Stimulated activated CD4-positive, alpha-beta T cell treated with anti-CD3 and anti-CD28 coated beads, Interleukin-12 subunit alpha, Interleukin-12 subunit beta, amount 100 ng/mL, for 24 hours (primary cell): ENCODE data around the gene DHRS1.
"Not testable (repeated sequence)": the region's sequence is repeated elsewhere in the genome, so short reads cannot be mapped to it uniquely, and the experiment has no call there.

ENCODE experiments used
- DNase-seq, 2 experiments: peaks; one replicate each; pipeline ENCODE4 v3.0.0-alpha.2; 2020; ENCODE audit warnings: low read depth in 2 of 2

Gene DHRS1

DNA sequence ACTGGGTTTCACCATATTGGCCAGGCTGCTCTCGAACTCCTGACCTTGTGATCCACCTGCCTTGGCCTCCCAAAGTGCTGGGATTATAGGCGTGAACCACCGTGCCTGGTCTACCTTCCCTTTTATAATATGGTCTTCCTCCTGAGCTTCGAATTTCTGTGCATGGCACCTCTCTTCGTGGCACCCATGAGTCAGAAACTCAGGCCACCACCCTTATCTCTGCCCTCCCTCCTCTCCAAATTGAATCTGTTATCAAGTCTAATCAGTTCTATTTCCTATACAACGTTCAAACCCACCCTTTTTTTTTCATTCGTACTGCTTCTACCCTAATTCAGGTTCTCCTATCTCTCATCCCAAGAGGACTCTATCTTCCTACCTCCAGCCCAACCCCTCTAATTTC lies 52.2 kb downstream of the DHRS1 start:
- DNase-seq, result no peak

DNA sequence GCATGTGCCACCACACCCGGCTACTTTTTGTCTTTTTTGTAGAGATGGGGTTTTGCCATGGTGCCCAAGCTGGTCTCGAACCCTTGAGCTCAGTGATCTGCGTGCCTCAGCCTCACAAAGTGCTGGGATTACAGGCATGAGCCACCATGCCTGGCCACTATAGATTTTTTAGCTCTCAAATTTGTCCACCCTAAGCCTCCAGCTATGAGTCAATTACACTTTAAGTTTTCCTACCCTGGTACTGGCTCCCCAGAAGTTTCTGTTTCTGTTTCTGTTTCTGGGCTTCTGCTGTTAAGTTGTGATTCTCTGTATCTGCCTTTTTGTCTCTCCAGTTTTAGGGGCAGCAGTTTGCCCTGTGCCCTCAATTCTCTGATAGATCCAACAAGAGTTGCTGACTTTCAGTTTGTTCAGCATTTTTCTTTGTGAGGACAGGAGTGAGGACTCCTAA lies 52.8 kb downstream of the DHRS1 start:
- DNase-seq, result no peak

DNA sequence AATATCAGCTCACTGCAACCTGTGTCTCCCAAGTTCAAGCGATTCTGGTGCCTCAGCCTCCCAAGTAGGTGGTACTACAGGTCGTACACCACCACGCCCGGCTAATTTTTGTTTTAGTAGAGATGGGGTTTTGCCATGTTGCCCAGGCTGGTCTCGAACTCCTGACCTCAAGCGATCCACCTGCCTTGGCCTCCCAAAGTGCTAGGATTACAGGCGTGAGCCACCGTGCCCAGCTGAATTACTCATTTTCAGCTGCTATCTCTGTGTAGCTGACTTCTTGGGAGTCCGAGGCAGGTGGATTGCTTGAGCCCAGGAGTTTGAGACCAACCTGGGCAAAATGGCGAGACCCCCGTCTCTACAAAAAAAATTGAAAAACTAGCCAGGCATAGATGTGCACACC lies 54.2 kb downstream of the DHRS1 start:
- DNase-seq, result not testable (repeated sequence)

DNA sequence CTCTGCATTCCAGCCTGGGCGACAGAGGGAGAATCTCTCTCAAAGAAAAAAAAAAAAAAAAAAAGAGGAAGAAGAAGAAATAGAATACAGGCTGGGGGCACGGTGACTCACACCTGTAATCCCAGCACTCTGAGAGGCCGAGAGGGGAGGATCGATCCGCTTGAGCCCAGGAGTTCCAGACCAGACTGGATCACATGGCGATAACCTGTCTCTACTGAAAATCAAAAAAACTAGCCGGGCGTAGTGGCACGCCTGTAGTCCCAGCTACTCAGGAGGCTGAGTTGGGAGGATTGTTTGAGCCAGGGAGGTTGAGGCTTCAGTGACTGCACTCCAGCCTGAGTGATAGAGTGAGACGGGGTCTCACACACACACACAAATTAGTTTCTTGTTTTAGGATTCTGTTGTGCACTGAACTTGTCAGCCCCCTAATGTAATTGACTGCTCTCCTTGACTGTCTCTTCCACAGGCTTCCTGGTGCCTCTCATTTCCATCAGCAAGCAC lies 56.2 kb downstream of the DHRS1 start:
- DNase-seq, result peak in 1 of 2 experiments; percentile 12

DNA sequence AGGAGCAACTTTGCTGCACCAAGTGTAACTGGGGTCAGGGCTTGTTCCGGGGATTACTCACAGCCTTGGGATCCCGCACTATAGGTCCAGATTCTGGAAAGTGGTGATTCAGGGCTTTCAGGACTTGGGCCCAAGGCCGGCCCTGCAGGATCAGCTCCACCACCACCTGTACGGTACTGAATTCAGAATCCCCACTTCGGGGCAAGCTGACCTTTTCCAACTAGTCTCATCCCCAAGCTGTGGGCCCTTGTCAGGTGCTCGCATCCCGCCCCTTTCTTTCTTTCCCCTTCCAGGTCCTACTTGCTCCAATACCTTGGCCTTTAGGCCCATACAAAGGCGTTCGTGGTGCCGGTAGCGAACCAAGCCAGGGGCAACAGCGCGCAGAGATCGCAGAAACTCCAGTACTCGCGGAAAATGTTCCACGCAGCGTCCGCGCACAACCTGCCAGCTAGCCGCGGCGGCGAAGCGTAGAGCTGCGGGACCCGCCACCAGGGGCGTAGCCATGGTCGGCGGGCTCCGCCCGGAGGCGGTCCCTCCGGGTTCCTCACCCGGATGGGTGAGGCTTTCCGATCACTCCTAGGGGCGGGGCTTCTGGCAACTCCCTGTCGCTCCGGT lies 57.6 kb downstream of the DHRS1 start:
- DNase-seq, result peak; percentile 87 to 92
